ENCODE results near the gene BLM.

- TF ChIP-seq CTCF (conservative IDR thresholded peaks at IDR 0.05; ENCODE audit: low read depth, low read length), result no peak
- no peak for TF ChIP-seq EZH2 (IDR thresholded peaks at IDR 0.05; ENCODE audit: borderline replicate concordance, low read depth, low read length, poor library complexity, severe bottlenecking)
These were observed 63.8 kb downstream of the BLM start for GRCh38 chr15:90780916-90781315.
